ENCODE data around the gene RHOBTB3.
A peak's percentile ranks its signal among the peaks of the same experiment; 100 is the strongest.
"Not testable (repeated sequence)": the region's sequence is repeated elsewhere in the genome, so short reads cannot be mapped to it uniquely, and the experiment has no call there.

RHOBTB3 gene

DNA sequence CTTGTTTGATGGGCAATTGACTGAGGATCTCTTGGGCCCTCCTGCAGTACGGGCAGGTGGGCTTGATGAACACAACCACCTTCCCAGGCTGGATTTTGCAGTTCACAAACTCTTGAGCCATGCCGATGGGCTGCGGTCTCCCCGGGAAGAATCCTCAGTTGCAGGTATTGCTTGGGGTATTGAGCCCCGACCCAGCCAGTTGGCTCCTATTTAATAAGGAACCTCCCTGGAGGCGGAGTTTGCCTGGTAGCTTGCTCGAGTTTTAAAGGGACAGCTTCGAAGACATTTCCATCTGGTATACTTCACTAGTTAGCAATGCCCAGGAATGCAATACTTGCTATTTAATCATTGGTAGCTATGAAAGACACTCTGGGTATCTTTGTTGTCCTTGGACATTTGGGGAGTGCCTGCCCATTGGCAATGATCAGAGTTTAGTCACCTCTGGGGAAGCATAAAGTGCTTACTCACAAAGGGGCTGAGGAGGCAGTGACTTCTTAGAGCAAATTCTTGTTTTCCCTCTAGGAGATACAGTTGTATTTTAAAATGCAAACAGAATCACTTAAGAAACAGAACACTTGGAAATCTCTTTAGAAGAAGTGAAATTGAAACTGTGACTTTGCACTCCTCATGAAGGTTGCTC lies 91.5 kb downstream of the RHOBTB3 start, which contains the start of gene GLRX:
TSS of gene GLRX (minus strand) at position 185 of the 640 bp plus-strand sequence. CDS start at position 121, 64 bp downstream.
- FAIRE-seq: peak; percentile 79

DNA sequence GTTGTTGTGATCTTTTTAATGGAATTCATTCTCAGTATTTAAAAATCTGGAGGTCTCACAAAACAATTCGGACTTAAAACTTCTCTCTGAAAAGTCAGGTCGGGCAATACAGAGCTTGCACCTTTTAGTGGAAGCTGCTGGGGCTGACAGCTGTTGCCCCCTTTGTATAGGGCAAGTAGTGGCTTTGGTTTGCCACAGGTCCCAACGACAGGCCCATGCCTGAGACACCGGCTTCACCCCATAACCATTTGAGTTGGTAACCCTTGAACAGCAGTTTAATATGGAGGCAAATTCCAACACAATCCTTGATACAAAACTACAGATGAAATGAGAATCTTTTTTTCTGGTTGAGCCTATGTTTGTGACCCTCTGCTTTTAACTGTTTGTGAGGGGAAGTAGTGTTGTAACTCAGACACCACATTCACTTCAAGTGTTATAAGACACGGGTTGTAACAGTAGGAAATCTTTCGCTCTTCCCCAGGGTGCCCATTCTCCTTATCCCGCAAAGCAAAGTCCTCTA lies 92.1 kb downstream of the RHOBTB3 start:
- no peak for FAIRE-seq

DNA sequence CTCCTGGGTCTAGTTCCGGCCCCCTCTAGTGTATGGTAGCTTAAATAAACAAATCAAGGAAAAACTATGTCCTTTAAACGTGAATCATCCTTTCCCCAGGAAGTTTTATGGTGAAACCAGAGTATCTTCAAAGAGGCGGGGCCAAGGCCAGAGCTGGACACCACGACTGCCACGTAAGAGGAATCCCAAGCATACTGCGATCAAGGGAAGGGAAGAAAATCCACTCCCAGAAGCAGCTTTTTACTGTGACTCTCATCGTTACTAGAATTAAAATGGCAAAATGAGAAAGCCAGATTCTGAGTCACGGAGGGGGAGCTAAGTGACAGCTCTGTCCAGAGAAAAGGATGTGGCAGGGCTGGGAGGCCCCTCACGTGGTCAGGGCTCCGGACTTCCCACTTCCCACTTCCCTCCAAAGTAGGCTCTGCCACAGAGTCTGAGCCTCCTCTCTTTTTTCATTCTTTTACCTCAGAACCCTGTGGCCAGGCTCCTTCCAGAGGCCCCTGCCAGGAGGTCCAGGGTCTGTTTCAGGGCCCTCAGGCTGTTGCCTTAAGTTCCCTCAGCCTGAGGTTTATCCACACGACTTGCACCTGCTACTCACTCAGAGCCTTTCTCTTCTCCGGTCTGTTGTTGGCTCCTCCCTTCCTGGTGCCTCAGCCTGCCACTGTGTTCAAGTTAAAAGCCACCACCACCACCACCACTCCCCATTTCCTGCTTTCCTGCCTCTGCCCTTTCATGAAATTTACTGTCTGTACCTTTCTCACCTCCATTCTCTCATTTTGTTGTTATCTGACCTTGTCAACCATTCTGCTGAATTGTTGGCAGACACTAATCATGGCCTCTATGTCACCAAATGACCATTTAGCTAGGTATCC lies 92.8 kb downstream of the RHOBTB3 start:
- no peak for FAIRE-seq

DNA sequence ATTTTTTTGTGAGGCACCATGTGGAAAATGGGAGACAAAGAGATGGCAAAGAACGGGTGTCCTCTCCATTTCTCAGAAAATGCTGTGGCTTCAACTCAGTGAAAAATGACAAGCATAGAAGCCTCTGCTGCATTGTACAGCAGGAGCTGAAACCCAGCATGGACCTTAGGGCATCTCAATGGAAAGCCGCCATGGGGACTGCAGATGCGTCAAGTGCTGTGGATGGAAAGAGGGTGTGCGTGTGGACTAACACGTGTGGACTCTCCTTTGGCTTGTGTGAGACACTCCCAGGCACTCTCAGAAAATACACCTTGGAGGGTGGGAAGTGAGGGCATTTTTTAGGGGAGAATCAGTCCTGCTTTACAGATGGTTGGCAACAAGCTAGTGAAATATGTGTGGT lies 93.6 kb downstream of the RHOBTB3 start:
- no peak for FAIRE-seq

DNA sequence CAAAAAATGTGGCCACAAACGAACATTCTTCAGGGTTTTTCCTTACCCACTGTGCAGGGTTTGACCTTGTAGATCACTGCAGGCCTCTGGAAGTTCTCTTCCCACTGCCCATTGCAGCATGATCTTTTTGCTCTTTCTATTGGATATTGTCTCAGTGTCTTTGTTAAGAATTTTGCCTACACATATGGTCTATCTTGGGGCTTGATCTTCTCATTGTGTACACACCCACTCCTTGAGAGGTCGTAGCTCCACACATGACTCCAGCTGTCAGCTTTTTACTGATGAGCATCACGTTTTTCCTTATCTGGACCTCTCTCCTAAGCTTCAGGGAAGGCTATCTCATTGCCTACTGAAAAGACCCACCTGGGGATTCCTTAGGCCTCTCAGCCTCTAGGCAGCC lies 94.4 kb downstream of the RHOBTB3 start:
- FAIRE-seq: no peak

DNA sequence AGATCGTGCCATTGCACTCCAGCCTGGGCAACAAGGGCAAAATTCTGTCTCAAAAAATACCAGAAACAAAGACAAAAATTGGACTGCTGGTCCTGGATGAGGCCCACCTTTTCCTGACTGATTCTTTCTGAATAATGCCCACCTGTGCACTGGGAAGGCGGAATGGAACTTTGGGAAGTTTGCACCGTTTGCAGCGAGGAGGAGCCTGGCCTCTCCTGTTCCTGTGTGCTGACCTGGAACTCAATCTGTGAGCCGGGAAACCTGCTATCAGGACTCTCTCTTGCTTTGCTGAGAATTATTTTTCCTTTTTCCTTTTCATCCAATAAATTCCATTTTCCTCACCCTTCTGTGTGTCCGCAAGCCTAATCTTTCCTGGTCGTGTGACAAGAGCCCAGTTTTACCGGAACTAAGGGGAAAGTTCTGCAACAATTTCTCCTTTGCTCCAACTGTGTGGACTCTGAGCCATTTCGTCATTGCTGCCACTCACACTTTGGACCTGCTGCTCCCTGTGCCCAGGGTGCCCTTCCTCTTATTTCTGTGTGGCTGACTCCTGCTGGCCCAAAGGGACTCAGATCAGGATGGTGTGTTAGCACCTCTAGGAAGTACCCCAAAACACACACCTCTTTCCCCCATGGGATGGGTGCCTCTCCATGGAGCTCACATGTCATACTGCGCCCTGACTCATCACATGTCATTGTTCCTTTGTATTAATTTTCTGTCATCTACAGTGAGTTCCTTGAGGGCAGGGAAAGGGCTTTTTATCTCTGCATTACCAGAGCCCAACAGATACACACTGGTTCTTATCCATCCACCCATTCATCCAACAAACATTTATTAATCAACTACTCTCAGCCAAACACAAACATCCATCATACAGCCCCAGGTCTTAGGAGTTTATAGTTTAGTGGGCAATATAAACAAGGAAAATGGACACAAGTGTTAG lies 96.1 kb downstream of the RHOBTB3 start:
- no peak for FAIRE-seq

DNA sequence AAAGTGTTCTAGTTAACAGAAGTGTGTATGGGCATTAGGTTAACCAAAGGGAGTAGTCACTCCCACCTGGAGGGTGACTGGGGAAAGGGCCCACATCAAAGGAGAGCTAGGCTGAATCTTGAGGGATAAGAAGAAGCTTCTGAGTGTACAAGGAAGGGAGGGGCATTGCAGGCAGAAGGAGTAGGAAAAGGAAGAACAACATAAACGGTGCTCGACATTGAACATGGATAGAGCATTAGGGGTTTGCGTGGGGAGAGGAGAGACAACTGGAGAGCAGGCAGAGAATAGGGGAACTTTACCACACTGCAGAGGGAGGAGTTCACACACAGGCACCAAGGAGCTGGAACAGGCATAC lies 96.7 kb downstream of the RHOBTB3 start:
- no peak for FAIRE-seq

DNA sequence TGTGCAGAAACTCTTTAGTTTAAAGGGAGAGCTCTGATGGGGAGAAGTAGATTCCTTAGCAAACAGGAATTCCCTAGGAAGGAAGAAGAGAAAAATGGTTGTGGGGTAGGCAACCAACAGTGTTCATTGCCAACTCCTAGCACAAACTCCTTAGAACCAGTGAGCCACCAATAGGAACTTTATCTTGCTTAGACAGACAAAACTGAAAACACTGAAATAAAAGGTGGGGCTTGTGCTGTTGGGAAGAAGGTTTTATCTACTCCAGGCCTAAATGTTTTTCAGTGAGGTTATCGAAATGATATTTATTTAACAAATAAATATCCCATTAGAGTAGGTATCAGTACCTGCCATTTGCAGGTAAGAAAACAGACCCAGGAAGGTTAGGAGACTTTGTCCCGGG lies 99.1 kb downstream of the RHOBTB3 start:
- FAIRE-seq: no peak

DNA sequence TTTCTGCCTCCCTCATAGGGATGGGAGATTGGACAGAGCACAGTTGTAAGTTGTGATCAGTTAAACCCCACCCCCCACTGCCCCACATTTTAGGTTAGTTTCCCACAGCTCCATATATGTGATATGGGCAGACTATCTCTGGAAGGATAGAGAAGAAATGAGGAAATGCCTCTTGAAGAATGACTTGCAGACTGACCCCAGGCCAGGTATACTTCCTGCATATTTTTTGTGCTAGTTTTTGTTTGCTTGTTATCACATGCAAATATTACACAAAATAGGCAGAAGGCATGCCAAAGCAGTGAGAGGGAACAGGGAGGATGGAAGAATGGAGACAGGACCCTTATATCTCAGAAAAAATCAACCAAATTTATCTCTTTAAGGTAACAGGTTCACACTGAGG lies 101.5 kb downstream of the RHOBTB3 start:
- FAIRE-seq: no peak

DNA sequence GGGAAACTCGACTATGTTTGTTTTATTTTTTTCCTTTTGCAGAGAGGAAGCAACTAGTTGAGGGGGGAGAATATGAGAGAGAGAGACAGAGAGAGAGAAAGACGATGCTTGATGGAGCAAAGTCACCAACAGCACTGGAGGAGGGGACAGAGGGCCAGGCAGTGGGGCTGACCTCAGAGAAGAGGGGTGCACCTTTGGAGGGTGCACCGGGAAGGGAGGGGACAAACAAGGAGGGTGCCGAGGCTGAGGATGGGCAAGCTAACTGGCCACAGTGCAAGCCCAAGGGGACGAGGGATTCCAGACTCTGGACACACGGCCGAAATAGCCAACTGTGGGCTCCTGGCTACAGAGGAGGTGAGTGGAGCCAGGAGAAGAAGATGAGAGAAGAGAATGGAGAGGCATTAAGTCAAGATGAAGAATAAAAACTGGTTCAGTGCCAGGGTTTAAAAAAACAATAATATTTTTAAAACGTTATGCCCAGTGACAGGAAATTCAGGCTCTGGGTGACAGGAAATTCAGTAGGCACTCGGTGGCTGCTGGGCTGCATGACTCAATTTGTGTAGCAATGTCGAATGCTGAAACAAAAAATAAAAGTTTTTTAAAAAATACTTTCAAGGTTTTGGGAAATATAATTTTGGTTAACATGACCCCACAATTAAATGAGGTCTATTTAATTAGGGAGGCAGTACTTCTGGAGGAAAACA lies 104.7 kb downstream of the RHOBTB3 start:
- no peak for FAIRE-seq

DNA sequence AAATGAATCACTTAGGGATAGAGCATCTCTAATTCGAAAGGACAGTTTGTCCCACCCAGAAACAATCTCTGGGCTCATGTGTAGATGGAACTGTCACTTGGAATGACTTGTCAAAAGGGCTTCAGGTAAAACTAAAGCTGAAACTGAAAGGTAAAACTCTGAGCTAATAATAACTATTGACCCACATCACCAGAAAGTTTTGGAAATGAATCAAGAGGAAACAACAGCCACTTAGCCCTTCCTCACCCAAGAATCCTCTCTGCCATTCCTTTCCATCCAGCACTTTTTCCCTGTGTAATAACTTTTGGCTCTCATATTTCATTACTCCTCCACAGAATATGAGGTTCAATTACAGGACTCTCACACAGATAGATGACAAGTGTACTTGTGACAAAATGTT lies 105.4 kb downstream of the RHOBTB3 start:
- no peak for FAIRE-seq

DNA sequence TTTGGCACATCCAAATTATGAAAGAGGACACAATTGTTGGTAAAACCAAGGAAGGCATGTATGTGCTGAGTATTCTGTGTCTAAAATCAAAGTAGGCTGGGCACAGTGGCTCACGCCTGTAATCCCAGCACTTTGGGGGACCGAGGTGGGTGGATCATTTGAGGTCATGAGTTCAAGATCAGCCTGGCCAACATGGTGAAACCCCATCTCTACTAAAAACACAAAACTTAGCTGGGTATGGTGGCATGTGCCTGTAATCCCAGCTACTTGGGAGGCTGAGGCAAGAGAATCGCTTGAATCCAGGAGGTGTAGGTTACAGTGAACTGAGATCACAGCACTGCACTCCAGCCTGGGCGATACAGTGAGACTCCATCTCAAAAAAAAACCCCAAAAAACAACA lies 105.8 kb downstream of the RHOBTB3 start:
- FAIRE-seq: not testable (repeated sequence)

DNA sequence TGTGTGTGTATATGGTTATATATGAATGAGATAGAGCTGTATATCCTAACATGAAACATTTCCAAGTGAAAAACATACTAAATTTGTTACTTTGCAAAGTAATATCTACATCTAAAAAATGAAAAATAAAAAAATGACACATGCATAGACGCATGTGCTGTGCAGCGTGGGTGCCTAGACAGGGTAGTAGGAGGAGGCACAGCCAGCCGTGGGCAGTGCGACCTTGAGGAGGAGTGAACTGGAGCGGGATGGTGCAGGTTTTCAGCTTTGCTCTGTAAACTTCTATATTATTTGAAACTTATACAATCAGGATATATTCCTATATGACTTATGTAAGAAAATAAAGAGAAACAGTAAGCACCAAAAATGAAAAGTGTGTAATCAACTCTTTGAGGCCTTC lies 106.4 kb downstream of the RHOBTB3 start:
- FAIRE-seq: no peak

DNA sequence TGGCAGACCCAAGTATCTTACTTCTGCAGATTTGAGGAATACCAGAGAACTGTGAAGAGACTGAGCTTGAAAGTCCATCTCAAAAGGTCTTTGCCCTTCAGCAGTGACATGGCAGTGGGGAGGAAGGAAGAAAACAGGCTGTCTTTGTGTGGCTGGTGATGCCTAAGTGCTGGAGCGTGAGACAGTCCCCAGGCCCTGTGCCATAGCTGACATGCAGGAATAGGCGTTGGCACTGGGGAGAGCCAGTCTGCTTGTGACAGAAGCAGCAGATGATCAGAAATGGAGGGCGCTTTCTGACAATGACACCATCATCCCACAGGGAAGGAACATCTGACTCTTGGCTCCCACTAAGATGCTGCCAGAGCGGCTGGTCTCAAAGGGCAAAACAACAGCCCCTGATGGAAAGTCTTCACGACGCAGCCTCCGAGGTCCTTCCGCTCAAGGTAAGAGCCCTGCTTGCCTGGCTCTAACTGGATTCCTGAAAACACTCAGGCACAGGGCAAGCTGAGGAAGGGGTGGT lies 106.9 kb downstream of the RHOBTB3 start:
- no peak for FAIRE-seq

DNA sequence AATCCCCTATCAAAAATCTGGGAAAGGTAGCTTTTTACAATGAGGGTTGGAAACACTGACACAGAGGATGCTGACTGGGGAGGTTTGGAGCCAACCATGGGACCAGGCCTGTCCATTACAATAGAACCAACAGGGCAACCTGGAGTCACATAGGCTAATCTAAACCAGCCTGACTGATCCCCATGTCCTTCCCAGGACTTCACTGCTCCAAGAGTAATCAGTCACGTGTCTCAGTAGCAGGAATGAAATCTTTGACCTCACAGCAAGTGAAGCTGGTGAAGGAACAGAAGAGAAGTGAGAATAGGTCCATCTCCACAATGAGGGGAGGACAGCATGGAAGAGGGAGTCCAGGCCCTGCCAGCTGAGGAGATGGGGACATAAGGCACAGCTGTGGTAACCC lies 107.4 kb downstream of the RHOBTB3 start:
- FAIRE-seq: no peak

DNA sequence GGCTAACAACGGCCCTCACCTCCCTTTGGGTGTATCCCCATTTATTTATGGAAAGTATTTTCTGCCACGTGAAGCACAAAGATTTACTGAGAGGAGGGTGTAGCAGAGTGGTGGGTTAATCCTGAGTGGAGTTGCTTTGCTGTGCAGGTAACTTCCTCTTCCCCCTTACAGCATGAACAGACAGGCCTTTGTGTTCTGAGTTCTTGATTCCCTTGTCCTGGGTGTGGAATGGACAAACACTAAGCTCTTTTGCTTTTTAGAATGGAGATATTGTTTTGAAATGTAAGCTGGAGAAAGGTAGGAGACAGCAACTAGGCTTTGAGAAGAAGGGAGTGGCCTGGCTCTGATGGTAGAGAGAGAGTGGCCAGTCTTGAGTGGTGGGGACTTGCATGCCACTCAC lies 108.5 kb downstream of the RHOBTB3 start:
- no peak for FAIRE-seq

DNA sequence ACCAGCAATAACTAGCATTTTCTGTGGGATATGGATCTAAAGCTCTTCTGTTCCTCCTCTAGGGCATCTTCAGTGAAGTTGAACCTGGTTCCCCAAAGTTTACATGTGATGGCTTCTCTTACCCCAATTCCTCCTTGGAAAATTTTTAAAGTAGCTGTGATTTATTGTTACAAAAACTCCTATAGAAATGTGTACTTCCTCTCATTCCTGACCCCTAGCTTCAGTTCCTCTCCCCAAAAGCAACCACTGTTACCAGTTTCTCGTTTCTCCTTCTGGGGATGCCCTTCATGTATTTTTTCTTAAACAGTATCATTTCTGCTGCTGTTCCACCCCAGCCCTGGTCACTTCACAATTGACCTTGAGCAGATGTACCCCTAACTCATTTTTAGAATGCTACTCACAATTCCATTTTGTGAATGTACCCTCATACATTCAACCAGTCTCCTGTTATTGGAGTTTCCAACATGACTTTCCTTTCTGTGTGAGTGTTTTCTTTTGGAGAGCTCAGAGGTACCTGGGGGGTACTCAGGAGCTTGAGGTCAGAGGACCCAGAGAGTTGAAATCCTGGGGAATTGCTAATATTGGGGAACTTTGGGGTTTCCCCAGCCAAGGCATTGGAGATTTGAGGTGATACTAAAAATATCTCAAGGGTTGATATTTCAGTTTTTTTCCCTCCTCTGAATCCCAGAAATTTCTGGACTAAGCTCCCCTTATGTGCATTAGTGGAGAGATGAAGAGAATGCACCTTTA lies 110.0 kb downstream of the RHOBTB3 start:
- no peak for FAIRE-seq

DNA sequence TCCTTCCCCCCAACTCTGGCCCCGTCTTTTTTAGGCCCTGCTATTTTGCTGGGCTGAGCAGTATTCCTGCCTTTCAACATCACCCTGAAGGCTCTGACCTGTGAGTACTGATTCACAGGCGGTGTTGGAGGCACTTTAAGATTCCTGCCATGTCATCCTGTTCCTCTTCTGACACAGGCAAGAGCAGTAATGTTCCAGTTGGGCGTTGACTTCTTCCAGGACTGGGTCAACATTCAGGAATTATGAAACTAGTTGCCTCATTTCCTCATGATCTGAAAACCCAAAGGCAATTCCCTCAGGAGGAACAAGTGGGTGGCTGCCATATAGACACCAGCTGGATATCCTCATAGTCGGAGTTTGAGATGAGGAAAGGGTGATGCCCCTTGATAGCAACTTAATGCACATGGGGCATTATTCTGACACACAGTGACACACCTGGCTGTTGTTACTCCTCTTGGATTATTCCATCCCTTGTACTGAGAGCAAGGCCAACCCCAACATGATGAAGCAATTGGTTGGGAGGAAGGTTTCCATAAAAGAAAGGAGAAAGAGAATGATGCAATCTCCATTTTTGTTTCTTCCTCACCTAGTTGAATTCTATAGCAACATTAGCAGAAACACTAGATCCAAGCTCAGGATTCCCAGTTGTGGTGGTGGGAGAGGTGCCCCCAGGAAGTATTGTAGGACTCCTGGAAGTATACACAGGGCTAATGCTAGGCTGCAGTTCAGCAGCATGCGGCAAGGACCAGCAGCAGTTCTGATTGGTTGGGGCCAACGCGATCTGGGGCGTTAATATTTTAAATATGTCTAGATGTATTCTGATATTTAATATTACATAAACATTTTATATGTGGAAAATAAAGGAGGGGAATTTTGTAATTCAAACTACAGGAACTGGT lies 111.0 kb downstream of the RHOBTB3 start:
- FAIRE-seq: no peak

DNA sequence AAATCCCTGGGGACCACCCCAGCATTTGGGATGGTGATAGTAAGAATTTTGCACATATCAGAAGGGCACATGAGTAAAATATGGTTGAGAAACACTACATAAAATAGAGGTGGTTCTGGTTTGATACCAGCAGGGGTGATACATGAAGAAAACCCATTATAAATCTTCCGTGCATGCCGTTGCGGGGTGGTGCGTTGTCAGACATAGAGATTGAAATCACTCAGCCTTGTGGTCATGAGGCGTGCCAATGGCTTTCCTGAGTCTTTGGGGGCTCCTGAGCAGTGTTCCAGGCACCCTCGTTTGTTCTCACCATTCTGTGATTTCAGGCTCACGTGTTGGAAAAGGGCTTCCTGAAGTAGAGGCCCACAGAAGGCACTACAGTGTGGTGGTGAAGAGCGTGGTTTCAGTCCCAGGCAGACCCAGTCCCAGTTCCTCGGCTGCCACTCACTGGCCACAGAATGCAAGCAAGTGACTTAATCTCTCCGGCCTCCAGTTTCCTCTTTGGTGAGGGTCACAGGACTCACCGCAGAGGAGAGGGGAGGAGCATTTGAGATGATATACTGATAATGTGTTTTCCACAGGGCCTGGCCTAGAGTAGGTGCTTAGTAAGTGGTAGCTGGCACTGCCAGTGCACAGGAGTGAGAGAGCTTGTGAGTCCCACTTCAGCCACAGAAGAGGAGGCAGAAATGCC lies 111.9 kb downstream of the RHOBTB3 start:
- FAIRE-seq: no peak

All from A204.1 (cell line).